ENCODE results near the gene INPP5K.

Gene INPP5K

GRCh38 chr17:1484676-1485422, 31.6 kb downstream of the INPP5K start:
- DNase-seq: peak; percentile 52

- no peak for DNase-seq
Observed at GRCh38 chr17:1484060-1484535, 32.3 kb downstream of the INPP5K start.

DNA sequence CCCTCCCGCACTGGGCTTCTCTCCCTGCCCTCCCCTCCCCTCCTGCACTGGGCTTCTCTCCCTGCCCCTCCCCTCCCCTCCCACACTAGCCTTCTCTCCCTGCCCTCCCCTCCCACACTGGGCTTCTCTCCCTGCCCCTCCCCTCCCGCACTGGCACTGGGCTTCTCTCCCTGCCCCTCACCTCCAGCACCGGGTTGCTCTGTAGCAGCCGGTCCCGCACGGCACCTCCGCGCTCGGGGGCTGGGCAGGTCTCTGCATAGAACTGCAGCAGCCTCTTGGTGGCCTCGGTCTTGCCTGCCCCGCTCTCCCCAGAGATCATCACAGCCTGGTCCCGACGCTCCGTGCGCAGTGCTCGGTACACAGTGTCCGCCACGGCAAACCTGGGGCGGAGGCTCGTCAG, 33.7 kb downstream of the INPP5K start:
- no peak for DNase-seq

GRCh38 chr17:1481736-1482135, 34.7 kb downstream of the INPP5K start:
- no peak for DNase-seq

GRCh38 chr17:1480747-1481465, 35.5 kb downstream of the INPP5K start:
- no peak for DNase-seq

- no peak for DNase-seq
Observed at GRCh38 chr17:1478418-1478817, 38.0 kb downstream of the INPP5K start.

GRCh38 chr17:1475321-1475854, 41.0 kb downstream of the INPP5K start:
- no peak for DNase-seq

DNA sequence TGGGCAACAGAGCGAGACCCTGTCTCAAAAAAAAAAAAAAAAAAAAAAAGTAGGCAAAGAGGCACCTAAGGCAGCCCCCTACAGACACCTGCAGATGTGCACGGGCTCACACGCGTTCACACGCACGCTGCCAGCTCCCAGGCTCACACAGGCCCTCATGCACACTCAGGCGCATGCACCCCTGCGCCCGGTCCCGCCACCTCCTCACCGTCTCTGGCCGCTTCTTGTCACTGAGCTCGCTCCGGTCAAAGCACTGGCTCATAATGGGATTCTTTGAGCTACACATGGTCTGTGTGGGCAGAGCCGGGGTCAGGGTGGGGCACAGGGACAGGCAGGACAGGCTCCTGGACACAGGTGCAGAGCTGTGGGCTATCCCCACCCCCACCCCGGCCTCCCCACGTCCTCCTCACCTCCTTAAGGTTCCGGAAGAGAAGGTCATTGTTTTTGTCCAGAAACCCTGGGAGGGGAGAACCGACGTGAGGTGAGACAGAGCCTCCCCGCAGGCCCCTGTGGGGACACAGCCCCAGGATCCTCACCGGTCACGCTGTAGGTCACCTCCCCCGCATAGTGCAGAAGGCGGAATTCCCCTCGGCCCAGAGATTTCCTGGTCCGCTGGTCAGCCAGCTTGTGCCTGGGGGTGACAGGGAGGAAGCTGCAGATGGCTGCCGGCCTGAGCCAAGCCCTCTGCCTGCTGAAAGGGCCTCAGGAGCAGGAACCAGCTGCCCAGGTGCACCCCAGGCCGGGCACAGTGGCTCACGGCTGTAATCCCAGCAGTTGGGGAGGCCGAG, 41.8 kb downstream of the INPP5K start:
- no peak for DNase-seq

GRCh38 chr17:1473841-1474240, 42.6 kb downstream of the INPP5K start:
- DNase-seq: no peak

- DNase-seq: no peak
Observed at GRCh38 chr17:1473170-1473569, 43.2 kb downstream of the INPP5K start.

DNA sequence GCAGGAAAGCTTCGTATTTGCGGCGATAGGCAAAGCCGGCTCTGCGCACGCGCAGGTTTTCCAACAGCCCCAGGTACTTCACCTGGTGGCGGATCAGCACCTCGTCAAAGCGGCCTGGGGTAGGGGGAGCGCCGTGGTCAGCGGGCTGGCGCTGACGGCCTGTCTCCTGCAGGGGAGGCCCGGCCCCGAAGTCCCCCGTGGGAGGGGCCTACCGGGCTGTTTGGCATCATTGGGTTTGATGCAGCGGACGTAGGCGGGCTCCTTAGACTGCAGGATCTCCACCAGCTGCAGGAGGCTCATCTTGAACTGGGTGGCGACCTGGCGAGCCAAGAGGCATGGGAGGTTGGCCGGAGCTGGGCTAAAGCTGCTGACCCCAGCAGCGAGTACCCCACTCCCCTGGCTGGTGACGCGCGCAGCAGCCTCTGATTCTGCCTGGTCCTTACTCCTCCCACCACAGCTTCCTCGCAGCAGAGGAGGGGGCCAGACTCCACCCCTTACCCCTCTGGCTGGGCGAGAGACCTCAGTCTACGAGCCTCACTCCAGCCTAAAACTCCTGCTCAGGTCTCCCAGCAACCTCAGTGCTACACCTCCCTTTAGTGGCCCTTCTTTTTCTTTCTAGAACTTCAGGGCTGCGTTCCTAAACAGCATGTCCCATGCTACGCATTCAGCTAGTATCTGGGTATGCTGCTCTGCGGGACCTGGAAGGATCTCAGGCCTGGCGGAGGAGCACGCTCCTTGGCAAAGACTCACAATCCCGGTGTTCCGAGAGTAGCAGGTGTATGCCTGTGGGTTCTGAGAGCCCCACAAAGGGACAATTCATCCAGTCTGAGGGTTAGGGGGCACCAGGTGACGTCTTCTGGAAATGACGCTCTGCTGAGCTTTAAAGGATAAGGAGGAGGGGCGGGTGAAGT, 44.2 kb downstream of the INPP5K start:
- no peak for DNase-seq

DNA sequence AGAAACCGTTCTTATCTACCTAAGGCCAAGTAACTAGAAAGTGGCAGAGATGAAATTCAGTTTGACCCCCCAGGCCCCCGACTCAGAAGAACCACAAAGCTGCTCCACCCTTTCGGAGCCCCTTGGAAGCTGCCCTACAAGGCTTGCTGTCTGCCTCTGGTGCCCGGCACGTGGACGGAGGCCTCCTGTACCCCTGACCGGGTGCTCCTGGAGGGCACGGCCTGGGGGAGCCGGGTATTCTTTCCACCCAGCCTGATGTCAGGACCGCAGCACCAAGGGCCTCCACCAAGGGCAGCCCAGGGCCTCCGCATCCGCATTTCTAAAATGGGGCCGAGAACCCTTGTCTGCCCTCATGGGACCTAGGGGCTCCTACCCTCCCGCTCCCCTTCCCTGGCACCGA, 44.9 kb downstream of the INPP5K start:
- DNase-seq: no peak

DNA sequence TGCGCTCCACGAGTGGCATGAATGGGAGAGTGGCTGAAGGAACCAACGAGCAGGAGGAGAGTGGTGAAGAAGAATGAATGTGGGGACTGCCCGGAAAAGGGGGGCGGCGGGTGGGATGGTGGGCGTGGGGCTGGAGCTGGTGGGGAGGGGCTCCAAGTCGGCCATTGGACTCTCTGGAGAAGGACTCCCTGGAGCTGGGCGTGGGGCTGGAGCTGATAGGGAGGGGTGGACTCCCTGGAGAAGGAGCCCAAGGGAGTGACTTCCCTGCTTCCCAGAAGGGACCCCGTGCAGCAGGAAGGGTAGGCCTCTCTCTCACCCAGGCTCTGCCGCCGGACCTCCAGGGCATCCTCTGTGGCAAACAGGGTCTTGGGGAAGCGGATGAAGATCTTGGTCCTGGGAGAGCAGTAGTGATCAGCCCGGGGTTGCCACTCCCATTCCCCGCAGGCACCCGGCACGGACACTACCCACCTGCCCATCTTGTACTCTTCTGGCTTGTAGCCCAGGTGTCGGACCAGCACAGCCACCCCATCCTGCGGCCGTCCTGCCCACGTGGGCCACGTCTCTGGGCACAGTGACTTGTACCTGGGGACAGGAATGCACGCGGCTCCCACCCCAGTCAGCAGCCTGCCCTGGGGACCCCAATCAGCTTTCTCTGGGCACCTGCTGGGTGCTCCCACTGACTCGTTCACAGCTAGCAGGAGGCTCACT, 45.5 kb downstream of the INPP5K start:
- no peak for DNase-seq

- DNase-seq: no peak
Observed at GRCh38 chr17:1470071-1470754, 46.2 kb downstream of the INPP5K start.

- DNase-seq: no peak
Observed at GRCh38 chr17:1469231-1469852, 47.1 kb downstream of the INPP5K start.

- no peak for DNase-seq
Observed at GRCh38 chr17:1467898-1468492, 48.4 kb downstream of the INPP5K start.

- DNase-seq: no peak
Observed at GRCh38 chr17:1467258-1467657, 49.2 kb downstream of the INPP5K start.

DNA sequence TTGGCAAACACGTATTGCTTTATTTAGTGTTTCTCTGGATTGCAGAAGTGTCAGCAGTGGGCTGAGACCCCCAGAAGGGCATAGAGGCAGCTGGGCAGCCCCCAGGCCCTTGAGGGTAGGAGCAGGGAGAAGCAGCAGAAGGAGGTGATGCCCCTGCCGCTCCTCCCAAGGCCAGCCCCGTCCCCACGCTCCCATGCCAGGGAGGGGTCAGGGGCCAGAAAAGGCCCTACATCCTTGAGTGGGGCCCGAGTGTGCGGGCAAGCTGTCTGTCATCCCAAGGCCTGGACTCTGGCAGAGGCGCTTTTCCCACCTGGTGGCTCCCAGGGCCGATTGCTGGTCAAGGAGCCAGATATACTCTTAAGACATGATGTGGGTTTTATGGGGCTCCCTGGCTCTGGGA, 52.2 kb downstream of the INPP5K start:
- DNase-seq: no peak

DNA sequence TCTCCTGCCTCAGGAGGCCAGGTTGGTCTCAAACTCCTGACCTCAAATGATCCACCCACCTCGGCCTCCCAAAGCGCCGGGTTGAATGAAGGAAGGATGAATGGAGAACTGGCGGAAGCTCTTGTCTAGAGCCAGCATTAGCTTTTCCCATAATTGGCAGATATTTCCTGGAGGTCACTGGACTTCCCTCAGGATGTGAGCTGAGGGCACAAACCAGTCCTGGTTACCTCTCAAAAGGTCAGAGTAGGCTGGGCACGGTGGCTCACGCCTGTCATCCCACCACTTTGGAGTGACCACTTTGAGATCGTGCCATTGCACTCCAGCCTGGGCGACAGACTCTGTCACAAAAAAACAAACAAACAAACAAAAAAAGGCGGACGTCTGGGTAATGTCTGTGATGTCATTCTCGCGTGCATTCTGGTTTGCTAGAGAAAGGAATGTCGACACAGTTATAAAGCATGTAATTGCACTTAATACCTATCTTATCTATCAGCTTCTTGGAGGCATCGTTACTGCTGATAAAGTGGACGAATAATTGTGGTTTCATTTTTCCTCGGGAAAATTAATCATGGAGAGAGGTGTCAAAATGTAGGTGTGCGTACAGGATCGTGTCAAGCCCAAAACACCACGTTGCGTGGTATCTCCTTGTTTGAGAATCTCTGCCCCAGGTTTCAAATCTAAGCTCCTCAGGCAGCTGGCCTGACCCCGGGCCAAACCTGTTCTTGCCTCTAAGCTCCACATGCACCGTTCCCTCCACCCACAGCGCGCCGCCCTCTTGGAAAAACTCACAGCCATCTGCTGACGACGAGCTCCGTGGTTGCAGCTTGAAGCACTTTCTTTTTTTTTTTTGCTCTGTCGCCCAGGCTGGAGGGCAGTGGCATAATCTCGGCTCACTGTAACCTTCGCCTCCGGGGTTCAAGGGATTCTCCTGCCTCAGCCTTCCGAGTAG, 54.0 kb downstream of the INPP5K start:
- no peak for DNase-seq
